HS-27A (cell line): Measurements from ENCODE around the gene CLCN1.

ENCODE experiments used
- DNase-seq: peaks from one replicate; pipeline ENCODE4 v3.0.0-alpha.2; 2012; ENCODE audit warnings: low read depth, missing footprints

CLCN1 gene

DNA sequence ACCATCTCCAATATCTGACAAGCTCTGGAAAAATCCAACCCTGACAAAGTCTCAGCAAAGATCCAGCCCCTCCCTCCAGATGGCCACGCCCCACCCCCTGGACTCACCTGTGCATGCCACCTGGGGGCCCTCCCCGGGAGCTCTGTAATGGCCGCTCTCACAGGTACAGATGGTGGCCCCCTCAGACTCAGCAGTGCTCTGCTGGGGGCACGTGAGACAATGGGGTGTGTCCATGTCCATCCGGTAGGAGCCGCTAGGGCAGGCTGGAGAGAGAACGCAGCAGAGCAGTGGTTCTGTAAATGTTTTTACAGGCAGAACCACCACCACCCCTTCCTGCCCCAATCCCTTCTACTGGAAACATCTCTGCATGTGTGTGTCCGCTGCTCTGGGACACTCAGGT is 83.2 kb downstream of the CLCN1 start:
- DNase-seq, result no peak

DNA sequence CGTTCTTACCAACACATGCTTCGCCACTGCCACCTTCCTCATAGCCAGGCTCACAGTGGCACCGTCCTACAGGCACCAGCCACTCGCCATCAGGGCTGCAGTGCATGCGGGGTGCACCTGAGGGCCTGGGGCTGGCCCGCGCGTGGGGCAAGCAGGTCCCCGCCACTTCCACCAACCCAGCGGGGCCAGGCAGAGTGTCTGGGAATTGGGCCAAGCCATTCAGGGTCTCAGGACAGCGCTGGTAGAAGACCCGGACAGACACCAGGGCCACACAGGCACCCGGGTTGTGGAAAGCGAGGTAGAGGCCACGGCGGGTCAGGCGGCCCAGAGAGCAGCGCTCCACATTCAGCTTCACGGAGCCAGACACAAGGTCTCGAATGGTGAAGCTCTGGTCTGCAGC is 83.7 kb downstream of the CLCN1 start:
- no peak for DNase-seq

DNA sequence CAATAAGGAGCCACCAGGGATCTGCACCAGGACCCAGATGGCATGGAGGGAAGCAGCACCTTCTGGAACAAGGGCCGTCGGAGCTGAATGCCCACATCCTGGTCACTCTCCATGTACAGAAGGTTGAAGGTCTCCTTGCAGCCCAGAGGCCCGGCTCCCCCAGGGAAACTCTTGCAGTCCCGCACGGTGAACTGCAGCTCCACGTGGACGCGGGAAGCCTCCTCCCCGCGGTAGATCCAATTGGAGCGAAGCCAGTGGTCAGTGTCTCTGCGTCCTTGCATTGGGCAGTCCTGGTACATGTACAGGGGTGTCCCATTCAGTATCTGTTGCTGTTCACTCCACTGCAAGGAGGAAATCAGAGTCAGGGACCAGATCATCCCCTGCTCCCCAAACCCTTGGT is 85.4 kb downstream of the CLCN1 start:
- no peak for DNase-seq
